GM13977 (cell line): ENCODE results near the gene SYTL3.
"Not testable (repeated sequence)": the region's sequence is repeated elsewhere in the genome, so short reads cannot be mapped to it uniquely, and the experiment has no call there.

ENCODE experiments used
- DNase-seq: peaks from one replicate; pipeline ENCODE4 v3.0.0; 2012; ENCODE audit warnings: low spot score
- CTCF ChIP-seq: IDR thresholded peaks from 2 replicates; pipeline ENCODE4 v1.5.1; 2012; ENCODE audit warnings: mild to moderate bottlenecking, control low read depth; ENCODE audit not compliant: insufficient read depth; ENCODE audit errors: extremely low read depth, missing control alignments
- in situ Hi-C: fragments of 300-500 bp; cut with MboI; formaldehyde crosslinking; loops from one replicate; pipeline ENCODE4 v1.12.0; 2022; ENCODE audit warnings: low sequenced_read_pairs, low pct_unique_long_range_greater_than_20kb, mixed read lengths, inconsistent platforms; ENCODE audit not compliant: unreplicated experiment

SYTL3 gene

DNA sequence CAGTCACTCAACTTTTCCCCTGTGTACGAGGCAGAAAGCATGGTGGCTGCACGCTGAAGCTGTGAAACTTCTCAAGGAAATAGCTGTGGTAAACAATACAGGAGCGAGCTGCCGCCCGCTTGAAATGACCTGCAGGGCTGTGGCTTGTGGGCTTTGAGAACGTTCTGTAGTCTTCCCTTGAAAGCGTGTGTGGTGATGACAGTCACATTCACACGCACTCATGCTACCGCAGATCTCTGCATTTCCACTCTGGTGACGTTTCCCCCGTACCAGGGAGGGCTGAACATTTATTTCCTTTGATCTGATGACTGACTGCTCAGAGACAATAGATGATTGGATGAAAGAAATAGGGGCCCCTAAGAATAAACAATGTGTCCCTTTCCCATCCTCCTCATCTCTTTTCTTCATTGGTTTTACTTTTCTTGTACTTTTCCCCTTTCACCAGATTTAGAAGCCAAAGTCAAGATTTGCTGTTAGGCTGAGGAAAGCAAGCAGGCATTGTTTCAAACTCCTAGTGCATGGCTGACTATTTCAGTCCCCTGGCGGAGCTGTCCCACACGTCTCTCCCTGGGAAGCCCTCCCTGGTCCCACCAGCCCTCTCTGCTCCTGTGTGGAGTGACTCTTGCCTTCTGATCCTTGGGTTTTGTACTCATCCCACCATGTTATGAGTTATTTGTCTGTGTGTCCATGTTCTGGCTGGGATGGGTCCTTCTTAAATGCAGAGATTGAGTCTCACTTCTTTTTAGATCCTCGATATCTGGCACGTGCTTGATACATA, 3.9 kb downstream of the SYTL3 start:
- DNase-seq: peak; percentile 67
- in situ Hi-C loops: no loop called here
- TF ChIP-seq CTCF: no peak

GRCh38 chr6:158654498-158654897, 4.6 kb downstream of the SYTL3 start:
- in situ Hi-C loops: no loop called here
- TF ChIP-seq CTCF: no peak
- no peak for DNase-seq

DNA sequence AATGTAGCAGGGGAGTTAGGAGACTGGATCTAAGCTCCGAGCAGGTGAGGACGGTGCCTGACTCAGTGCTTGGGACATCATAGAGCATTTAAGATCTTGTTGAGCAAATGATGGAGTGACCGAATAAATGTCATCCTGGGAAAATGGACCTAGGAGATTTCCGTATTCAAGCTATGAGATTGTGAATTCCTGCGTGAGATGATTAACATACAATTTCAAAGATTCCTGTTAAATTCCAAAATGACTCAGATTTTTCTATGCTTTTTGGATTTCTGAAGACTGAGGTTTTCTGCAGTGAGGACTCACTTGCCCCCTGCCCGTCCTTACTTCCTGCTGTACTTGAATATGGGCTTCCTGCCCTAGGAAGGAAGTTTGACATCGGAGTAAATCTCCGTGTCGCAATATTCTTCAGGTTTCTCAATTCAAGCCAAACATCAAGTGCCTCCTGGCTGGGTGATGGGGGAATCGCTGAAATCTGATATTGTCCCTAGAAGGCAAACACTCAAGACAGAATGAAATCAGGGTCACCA, 5.2 kb downstream of the SYTL3 start:
- in situ Hi-C loops: no loop called here
- no peak for DNase-seq
- no peak for TF ChIP-seq CTCF

DNA sequence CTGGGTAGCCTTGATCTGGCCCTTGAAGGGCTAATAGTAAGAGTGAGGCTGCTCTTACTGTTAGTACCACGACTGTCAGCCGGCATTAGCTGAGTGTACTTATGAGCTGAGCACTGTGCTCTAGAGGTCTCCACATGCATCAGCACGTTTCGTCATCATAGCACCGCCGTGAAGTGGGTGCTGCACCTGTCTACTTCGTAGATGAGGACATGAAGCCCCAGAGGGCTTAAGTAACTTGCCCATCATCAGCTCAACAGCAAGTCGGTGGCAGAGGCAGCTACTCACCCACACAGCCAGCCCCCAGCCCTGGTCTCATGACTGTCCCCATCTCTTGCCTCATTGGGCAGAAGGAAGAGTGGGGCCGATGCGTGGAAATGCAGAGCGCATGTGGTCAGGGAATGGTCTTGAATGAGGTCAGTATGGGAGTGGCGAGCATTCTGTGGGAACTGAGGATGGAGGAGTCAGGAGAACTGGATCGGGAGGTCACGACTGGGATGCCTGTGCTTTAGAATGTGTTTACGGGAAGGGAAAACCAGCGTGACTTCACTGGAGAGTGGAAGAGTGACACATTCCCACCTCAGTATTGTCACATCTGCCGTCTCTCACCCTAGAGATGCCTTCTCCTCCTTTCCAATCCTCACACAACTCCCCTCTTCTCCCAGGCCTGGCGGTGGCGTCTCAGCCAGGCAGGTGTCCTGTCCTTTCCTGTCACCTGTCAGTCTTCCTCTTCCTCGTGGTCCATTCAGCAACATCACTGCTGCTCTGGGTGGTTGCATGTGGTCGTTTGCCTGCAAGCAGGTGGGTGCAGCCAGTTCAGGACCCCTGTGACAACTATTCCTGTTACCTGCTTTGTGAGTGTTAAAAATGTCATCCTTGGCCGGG, 6.0 kb downstream of the SYTL3 start:
- in situ Hi-C loops: no loop called here
- DNase-seq: no peak
- TF ChIP-seq CTCF: no peak

GRCh38 chr6:158656986-158657385, 7.1 kb downstream of the SYTL3 start:
- in situ Hi-C loops: not testable (repeated sequence)

GRCh38 chr6:158660333-158660754, 10.5 kb downstream of the SYTL3 start:
- peak; percentile 54 for DNase-seq
- in situ Hi-C loops: no loop called here
- peak; percentile 60 for TF ChIP-seq CTCF

More at GRCh38 chr6:158656986-158657385, 7.1 kb downstream of the SYTL3 start:
- not testable (repeated sequence) for DNase-seq
